SK-N-SH treated with all-trans-retinoic acid at 6 μM for 48 hours (cell line): ENCODE data around the gene CCDC82.

Experiments
- OSR1 ChIP-seq: fragments of 250-450 bp; sonication (Bioruptor Pico); IDR thresholded peaks from 2 replicates; pipeline ENCODE4 v1.8.0; 2022; ENCODE audit warnings: moderate library complexity, mild to moderate bottlenecking, inconsistent platforms
- ZNF70 ChIP-seq: fragments of 450-650 bp; formaldehyde crosslinking; IDR thresholded peaks from 2 replicates; pipeline ENCODE4 v1.5.0; 2020; ENCODE audit warnings: mild to moderate bottlenecking, moderate library complexity
- TF ChIP-seq, protein P1 (sequence below): fragments of 250-450 bp; sonication (Bioruptor Pico); IDR thresholded peaks from 2 replicates; pipeline ENCODE4 v1.5.1; 2020; ENCODE audit warnings: low read depth, mild to moderate bottlenecking, moderate library complexity
- TF ChIP-seq, protein P2 (sequence below): fragments of 250-450 bp; sonication (Bioruptor Pico); IDR thresholded peaks from 2 replicates; pipeline ENCODE4 v1.8.0; 2020; ENCODE audit warnings: mild to moderate bottlenecking, moderate library complexity, borderline replicate concordance

DNA sequence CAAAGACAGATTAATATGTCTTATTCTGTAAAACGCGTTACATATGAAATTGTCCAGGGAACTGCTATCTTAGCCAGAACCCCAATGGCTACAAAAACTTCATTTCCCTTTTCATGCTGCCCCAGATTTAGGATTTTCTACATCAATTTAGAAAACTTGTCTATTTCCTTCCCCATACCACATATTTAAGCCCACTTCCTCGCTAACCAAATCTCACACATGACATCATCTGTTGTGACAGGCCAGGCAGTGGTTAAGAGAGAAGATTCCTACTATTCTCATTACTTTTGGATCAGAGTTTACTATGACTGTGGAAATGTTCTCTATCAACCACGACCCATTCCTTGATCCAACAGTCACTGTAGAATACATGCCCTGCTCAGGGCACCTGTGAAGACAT lies 15.9 kb downstream of the CCDC82 start:
- no peak for TF ChIP-seq OSR1 (CRISPR knock-in tag)
- TF ChIP-seq, protein P1, sequence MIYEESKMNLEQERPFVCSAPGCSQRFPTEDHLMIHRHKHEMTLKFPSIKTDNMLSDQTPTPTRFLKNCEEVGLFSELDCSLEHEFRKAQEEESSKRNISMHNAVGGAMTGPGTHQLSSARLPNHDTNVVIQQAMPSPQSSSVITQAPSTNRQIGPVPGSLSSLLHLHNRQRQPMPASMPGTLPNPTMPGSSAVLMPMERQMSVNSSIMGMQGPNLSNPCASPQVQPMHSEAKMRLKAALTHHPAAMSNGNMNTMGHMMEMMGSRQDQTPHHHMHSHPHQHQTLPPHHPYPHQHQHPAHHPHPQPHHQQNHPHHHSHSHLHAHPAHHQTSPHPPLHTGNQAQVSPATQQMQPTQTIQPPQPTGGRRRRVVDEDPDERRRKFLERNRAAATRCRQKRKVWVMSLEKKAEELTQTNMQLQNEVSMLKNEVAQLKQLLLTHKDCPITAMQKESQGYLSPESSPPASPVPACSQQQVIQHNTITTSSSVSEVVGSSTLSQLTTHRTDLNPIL, result no peak
- TF ChIP-seq, protein P2, sequence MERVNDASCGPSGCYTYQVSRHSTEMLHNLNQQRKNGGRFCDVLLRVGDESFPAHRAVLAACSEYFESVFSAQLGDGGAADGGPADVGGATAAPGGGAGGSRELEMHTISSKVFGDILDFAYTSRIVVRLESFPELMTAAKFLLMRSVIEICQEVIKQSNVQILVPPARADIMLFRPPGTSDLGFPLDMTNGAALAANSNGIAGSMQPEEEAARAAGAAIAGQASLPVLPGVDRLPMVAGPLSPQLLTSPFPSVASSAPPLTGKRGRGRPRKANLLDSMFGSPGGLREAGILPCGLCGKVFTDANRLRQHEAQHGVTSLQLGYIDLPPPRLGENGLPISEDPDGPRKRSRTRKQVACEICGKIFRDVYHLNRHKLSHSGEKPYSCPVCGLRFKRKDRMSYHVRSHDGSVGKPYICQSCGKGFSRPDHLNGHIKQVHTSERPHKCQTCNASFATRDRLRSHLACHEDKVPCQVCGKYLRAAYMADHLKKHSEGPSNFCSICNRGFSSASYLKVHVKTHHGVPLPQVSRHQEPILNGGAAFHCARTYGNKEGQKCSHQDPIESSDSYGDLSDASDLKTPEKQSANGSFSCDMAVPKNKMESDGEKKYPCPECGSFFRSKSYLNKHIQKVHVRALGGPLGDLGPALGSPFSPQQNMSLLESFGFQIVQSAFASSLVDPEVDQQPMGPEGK (CRISPR knock-in tag), result no peak
- TF ChIP-seq ZNF70 (CRISPR knock-in tag), result no peak
